Trophoblast cell (in vitro differentiated cells and primary cell): ENCODE measurements around the gene MPPED1.
A peak's percentile ranks its signal among the peaks of the same experiment; 100 is the strongest.

Experiments used
- DNase-seq, 2 donors: peaks; one replicate each; pipeline ENCODE4 v3.0.0-alpha.2; 2016
- H2AFZ ChIP-seq: 2 replicates; pipeline ENCODE4 v1.6.1; 2013; ENCODE audit warnings: low read length, moderate library complexity, mild to moderate bottlenecking; ENCODE audit not compliant: insufficient read depth, poor library complexity
- H2AK5ac ChIP-seq: 2 replicates; pipeline ENCODE4 v1.6.1; 2013; ENCODE audit warnings: mild to moderate bottlenecking, low read length
- H2BK120ac ChIP-seq: 2 replicates; pipeline ENCODE4 v1.6.1; 2013; ENCODE audit warnings: low read length, mild to moderate bottlenecking, moderate library complexity; ENCODE audit not compliant: insufficient read depth, poor library complexity
- H2BK12ac ChIP-seq: 2 replicates; pipeline ENCODE4 v1.6.1; 2013; ENCODE audit warnings: mild to moderate bottlenecking, low read length, moderate library complexity
- H2BK5ac ChIP-seq: 2 replicates; pipeline ENCODE4 v1.6.1; 2013; ENCODE audit warnings: low read length, low read depth, moderate library complexity, mild to moderate bottlenecking; ENCODE audit not compliant: poor library complexity
- H3K14ac ChIP-seq: 2 replicates; pipeline ENCODE4 v1.6.1; 2013; ENCODE audit warnings: mild to moderate bottlenecking, low read length
- H3K18ac ChIP-seq: 2 replicates; pipeline ENCODE4 v1.6.1; 2013; ENCODE audit warnings: mild to moderate bottlenecking, low read length
- H3K23ac ChIP-seq: 2 replicates; pipeline ENCODE4 v1.6.1; 2013; ENCODE audit warnings: low read length
- H3K27ac ChIP-seq: 2 replicates; pipeline ENCODE4 v1.5.1; 2013; ENCODE audit warnings: low read depth, mild to moderate bottlenecking, inconsistent platforms, low read length, moderate library complexity
- H3K27me3 ChIP-seq: 2 replicates; pipeline ENCODE4 v1.6.1; 2013; ENCODE audit warnings: inconsistent platforms, mild to moderate bottlenecking, low read length, moderate library complexity; ENCODE audit not compliant: insufficient read depth
- H3K36me3 ChIP-seq, 2 experiments: 1 replicate in 1 of 2; 2 replicates in 1 of 2; pipeline ENCODE4 v1.6.1; 2013; ENCODE audit warnings: low read length in 2 of 2, mild to moderate bottlenecking in 2 of 2, moderate library complexity in 1 of 2; ENCODE audit not compliant: insufficient read depth in 2 of 2, control insufficient read depth in 1 of 2
- H3K4ac ChIP-seq: 2 replicates; pipeline ENCODE4 v1.6.1; 2013; ENCODE audit warnings: low read depth, mild to moderate bottlenecking, low read length, moderate library complexity
- H3K4me1 ChIP-seq, 2 experiments: 1 replicate in 1 of 2; 2 replicates in 1 of 2; pipeline ENCODE4 v1.6.1; 2013; ENCODE audit warnings: low read length in 2 of 2, mild to moderate bottlenecking in 2 of 2, moderate library complexity in 1 of 2; ENCODE audit not compliant: insufficient read depth in 2 of 2, control insufficient read depth in 1 of 2
- H3K4me2 ChIP-seq: 2 replicates; pipeline ENCODE4 v1.6.1; 2013; ENCODE audit warnings: inconsistent platforms, mild to moderate bottlenecking, low read length, moderate library complexity
- H3K4me3 ChIP-seq: 2 replicates; pipeline ENCODE4 v1.5.1; 2013; ENCODE audit warnings: mild to moderate bottlenecking, low read depth, low read length, inconsistent platforms
- H3K79me1 ChIP-seq: one replicate; pipeline ENCODE4 v1.6.1; 2013; ENCODE audit warnings: low read length
- H3K79me2 ChIP-seq: 2 replicates; pipeline ENCODE4 v1.6.1; 2013; ENCODE audit warnings: low read length, mild to moderate bottlenecking; ENCODE audit not compliant: control insufficient read depth, insufficient read depth, poor library complexity
- H3K9ac ChIP-seq: 2 replicates; pipeline ENCODE4 v1.6.1; 2013; ENCODE audit warnings: mild to moderate bottlenecking, low read length
- H3K9me3 ChIP-seq: 2 replicates; pipeline ENCODE4 v1.6.1; 2013; ENCODE audit warnings: low read depth, mild to moderate bottlenecking, control low read depth, inconsistent platforms, low read length; ENCODE audit not compliant: insufficient read depth
- H4K12ac ChIP-seq: 2 replicates; pipeline ENCODE4 v1.6.1; 2013; ENCODE audit warnings: low read depth, mild to moderate bottlenecking, low read length, moderate library complexity
- H4K8ac ChIP-seq: 2 replicates; pipeline ENCODE4 v1.6.1; 2013; ENCODE audit warnings: low read depth, mild to moderate bottlenecking, low read length, moderate library complexity
- H4K91ac ChIP-seq: one replicate; pipeline ENCODE4 v1.6.1; 2013; ENCODE audit warnings: low read depth, mild to moderate bottlenecking, low read length, moderate library complexity
- WGBS: extraction: QIAGEN DNeasy Blood & Tissue Kit; methylation state at CpG from one replicate; pipeline ENCODE4 v1.1.7; 2013; ENCODE audit warnings: missing lambda C conversion rate; ENCODE audit not compliant: insufficient read length, insufficient coverage; ENCODE audit errors: extremely low coverage; 5-methylcytosine and 5-hydroxymethylcytosine counted together

MPPED1 gene

DNA sequence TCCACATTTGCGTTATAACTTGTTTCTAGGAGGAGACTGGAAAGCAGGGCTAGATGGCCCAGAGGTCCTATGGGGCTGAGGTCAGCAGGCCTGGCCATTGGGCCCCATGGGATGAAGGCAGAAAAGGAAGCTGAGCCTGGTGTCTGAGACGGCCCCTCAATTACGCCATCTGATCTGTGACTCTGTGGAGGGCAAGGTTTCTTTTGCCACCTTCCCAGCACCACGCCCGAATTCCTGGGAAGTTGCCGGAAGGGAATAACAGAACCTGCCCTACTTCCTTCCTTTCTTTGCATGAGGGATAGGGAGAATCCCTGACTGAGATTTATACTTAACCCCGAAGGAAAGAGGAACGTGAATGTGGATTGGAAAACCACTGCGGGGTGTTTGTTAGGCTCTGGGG lies 118.1 kb downstream of the MPPED1 start:
- Histone ChIP-seq H3K18ac (no peak overlapping the region), H3K79me1 (no peaks in the 10 kb centered on the region), H3K79me2 (no peaks in the 10 kb centered on the region), H2BK5ac (no peak overlapping the region), H4K12ac (no peak overlapping the region), H4K8ac (no peak overlapping the region), H3K4me1 (no peaks in the 10 kb centered on the region), H2AK5ac (no peak overlapping the region), H4K91ac (no peak overlapping the region), H3K9ac (no peak overlapping the region), H3K4me3 (no peak overlapping the region), H3K27me3 (no peaks in the 10 kb centered on the region), H2BK12ac (no peak overlapping the region), H3K23ac (no peak overlapping the region), H3K14ac (no peak overlapping the region), H3K36me3 (no peaks in the 10 kb centered on the region), H2BK120ac (no peak overlapping the region), H3K4me2 (no peak overlapping the region), H3K4ac (no peak overlapping the region), H3K9me3 (peaks cover 7% of the 10 kb centered on the region), H2AFZ (no peak overlapping the region), H3K27ac (no peak overlapping the region)
- WGBS, result no CpG with 5 or more reads among the region's 9 CpGs
- no peak for DNase-seq

DNA sequence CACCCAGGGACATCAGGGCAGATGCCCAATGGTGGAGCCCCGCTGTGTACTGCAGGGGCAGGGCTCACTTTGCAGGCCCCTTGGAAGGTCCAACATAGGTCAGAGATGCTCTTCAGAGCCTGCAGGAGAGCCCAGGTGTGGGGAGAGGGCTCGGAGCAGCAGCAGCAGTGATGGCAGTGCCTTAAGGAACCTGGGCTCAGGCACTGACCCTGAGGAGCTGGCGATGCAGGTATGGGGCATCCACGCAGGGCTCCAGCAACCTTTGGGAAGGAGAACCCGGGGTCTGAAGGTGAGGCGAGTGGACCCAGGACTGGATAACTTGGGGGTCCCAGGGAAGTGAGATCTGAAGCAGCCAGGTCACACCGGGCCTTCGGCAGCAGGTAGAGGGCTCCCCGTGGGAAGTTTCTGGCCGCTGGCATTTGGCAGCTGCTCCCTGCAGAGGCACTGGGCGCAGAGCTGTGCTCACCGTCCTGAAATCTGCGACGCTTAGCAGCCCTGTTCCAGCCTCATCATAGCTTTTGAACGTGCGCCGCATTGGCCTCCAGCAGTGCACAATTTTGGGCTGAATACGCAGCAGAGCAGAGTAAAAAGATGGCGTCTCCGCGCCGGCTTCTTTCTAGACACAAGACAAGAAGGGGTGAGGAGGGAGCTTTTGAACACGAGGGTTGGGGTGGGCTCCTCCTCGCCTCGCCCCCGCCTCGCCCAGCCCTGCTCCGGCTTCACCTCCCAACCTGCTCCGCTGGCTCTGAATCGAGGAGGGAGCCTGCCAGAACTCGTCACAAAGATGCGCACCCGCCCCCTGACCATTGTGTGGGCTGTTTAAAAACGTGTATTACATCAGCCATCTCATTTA lies 118.8 kb downstream of the MPPED1 start:
- Histone ChIP-seq H3K9me3 (peaks cover 7% of the 10 kb centered on the region), H3K4ac (no peak overlapping the region), H3K27ac (no peak overlapping the region), H2AK5ac (no peak overlapping the region), H2BK5ac (no peak overlapping the region), H4K91ac (no peak overlapping the region), H3K36me3 (no peaks in the 10 kb centered on the region), H4K12ac (no peak overlapping the region), H3K4me2 (no peak overlapping the region), H3K23ac (no peak overlapping the region), H3K4me1 (no peaks in the 10 kb centered on the region), H2BK120ac (no peak overlapping the region), H4K8ac (no peak overlapping the region), H3K14ac (no peak overlapping the region), H3K9ac (no peak overlapping the region), H2AFZ (no peak overlapping the region), H3K4me3 (no peak overlapping the region), H3K27me3 (no peaks in the 10 kb centered on the region), H3K79me1 (no peaks in the 10 kb centered on the region), H3K18ac (no peak overlapping the region), H3K79me2 (no peaks in the 10 kb centered on the region), H2BK12ac (no peak overlapping the region)
- no CpG with 5 or more reads among the region's 34 CpGs for WGBS
- DNase-seq, result no peak

DNA sequence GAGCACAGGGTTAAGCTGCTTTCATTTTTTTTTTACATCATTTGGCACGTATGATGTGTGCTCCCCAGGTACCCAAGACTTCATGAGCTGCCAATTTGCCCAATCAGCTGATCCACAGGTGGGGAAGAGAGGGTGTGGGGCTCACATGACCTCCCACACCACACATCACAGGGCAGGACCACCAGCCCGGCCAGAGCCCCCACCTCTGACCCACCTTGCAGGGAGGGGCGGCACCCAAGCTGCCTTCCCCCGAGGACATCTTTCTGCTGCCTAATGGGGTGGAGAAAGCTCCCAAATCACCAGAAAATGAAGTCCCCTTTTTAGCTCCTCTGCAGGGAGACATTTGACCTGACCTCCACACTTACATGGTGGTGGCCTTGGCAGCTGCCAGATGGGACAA lies 119.8 kb downstream of the MPPED1 start:
- Histone ChIP-seq H3K14ac (no peak overlapping the region), H2BK12ac (no peak overlapping the region), H2AK5ac (no peak overlapping the region), H2BK5ac (no peak overlapping the region), H2AFZ (no peak overlapping the region), H3K18ac (no peak overlapping the region), H4K12ac (no peak overlapping the region), H4K91ac (no peak overlapping the region), H3K79me1 (no peaks in the 10 kb centered on the region), H2BK120ac (no peak overlapping the region), H3K27me3 (no peaks in the 10 kb centered on the region), H3K4ac (no peak overlapping the region), H3K27ac (no peak overlapping the region), H3K23ac (no peak overlapping the region), H3K36me3 (no peaks in the 10 kb centered on the region), H3K4me1 (no peaks in the 10 kb centered on the region), H3K79me2 (no peaks in the 10 kb centered on the region), H4K8ac (no peak overlapping the region), H3K4me3 (no peak overlapping the region), H3K9me3 (peaks cover 7% of the 10 kb centered on the region), H3K9ac (no peak overlapping the region), H3K4me2 (no peak overlapping the region)
- no CpG with 5 or more reads among the region's 4 CpGs for WGBS
- no peak for DNase-seq

DNA sequence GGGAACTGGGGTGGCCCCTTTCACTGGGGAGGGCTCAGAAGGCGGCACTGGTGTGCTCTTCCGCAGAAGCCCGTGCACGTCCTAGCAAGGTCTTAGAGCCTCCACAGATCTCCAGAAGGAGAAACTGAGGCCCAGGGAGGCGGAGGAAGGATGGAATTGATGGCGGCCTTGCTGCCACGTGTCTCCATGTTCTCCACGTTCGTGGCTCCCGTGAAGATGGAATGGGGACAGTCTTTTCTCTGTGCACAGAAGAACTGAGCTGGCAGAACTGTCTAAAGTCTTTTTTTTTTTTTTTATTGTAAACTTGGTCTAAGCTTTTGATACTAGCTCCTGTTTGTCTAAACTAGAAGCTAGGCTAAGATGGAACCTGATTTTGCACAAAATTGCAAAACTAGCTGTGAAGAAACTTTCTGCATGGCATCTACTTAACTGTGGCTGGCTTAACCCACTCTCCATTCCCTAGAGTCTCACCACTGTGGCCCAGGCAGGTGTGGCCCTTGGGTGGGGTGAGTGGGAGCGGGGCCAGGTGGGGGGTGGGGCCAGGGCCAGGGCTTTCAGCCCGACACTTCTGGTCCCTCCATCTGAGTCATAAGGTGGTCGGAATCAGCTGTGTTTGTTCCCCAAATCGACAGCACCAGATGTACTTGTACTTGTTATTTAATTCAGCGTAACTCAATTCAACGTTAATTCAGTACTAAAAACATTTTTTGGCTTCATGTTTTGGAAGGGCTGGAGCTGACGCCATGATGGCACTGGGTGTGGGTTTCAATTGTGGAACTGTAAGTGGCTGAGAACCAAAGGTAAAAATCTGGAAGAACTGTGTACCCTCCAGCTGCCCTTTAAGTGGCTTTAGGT lies 120.7 kb downstream of the MPPED1 start:
- no peak for DNase-seq
- no peak overlapping the region for H3K18ac ChIP-seq
- no peak overlapping the region for H3K4me2 ChIP-seq
- H3K27ac ChIP-seq, result no peak overlapping the region
- no peak overlapping the region for H2AFZ ChIP-seq
- peak overlapping the region; percentile 25 for H3K4me3 ChIP-seq
- H2BK12ac ChIP-seq, result no peak overlapping the region
- no peak overlapping the region for H4K8ac ChIP-seq
- no peak overlapping the region for H2BK120ac ChIP-seq
- H3K23ac ChIP-seq, result no peak overlapping the region
- no peaks in the 10 kb centered on the region for H3K27me3 ChIP-seq
- peaks cover 7% of the 10 kb centered on the region for H3K9me3 ChIP-seq
- H4K91ac ChIP-seq, result no peak overlapping the region
- H2AK5ac ChIP-seq, result no peak overlapping the region
- H3K79me2 ChIP-seq, result no peaks in the 10 kb centered on the region
- no peaks in the 10 kb centered on the region for H3K36me3 ChIP-seq
- no peaks in the 10 kb centered on the region for H3K79me1 ChIP-seq
- H3K4ac ChIP-seq, result no peak overlapping the region
- H4K12ac ChIP-seq, result no peak overlapping the region
- H3K9ac ChIP-seq, result no peak overlapping the region
- H3K4me1 ChIP-seq, result no peaks in the 10 kb centered on the region
- WGBS, result no CpG with 5 or more reads among the region's 17 CpGs
- H2BK5ac ChIP-seq, result no peak overlapping the region
- H3K14ac ChIP-seq, result no peak overlapping the region
